ENCODE data around the gene SLC9A7. TPM values are rescaled to one million over a fixed set of nuclear protein-coding genes. Genes with fewer than 3 reads are reported as not detected.
A peak's percentile ranks its signal among the peaks of the same experiment; 100 is the strongest.

Gene SLC9A7
- total RNA-seq, 1 donor from 2014 or later, result 7.9 TPM

GRCh38 chrX:46662188-46662958 is 96.5 kb downstream of the SLC9A7 start:
- no peaks in the 10 kb centered on the region for H3K4me1 ChIP-seq
- TF ChIP-seq CTCF (IDR thresholded peaks at IDR 0.05), result no peak
- no peak overlapping the region for H3K4me3 ChIP-seq
- intact Hi-C loops (cut with DNase I), result no loop called here
- DNase-seq (no peak), ATAC-seq (no peak)
- no peaks in the 10 kb centered on the region for H3K36me3 ChIP-seq
- no peaks in the 10 kb centered on the region for H3K9me3 ChIP-seq
- H3K27me3 ChIP-seq (ENCODE audit: low read depth), result no peaks in the 10 kb centered on the region
- H3K27ac ChIP-seq, result no peak overlapping the region

DNA sequence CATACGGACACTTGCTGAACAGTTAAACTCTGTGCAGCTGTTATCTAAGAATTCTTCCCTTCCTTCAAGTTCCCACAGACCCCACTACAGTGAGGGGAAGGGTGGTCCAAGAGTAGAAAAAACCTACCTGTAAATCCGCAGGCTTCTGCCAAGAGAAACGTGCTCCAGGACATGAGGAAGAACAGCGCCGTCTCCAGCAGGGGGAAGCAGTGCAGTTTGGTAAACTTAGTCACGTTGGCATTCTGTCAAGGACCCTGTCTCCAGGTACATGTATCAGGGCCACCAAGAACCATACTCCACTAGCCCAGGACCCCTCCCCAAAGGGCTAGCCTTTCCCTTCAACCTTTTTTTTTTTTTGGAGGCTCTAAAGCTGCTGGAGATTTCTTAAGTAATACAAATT is 105.4 kb downstream of the SLC9A7 start:
- intact Hi-C loops (cut with DNase I), result no loop called here
- DNase-seq (peak; percentile 41), ATAC-seq (no peak)
- Histone ChIP-seq H3K4me1 (peaks cover 18% of the 10 kb centered on the region), H3K9me3 (no peaks in the 10 kb centered on the region), H3K4me3 (no peak overlapping the region), H3K27ac (no peak overlapping the region), H3K27me3 (ENCODE audit: low read depth) (no peaks in the 10 kb centered on the region), H3K36me3 (no peaks in the 10 kb centered on the region)
- TF ChIP-seq CTCF (IDR thresholded peaks at IDR 0.05), result peak; percentile 28

DNA sequence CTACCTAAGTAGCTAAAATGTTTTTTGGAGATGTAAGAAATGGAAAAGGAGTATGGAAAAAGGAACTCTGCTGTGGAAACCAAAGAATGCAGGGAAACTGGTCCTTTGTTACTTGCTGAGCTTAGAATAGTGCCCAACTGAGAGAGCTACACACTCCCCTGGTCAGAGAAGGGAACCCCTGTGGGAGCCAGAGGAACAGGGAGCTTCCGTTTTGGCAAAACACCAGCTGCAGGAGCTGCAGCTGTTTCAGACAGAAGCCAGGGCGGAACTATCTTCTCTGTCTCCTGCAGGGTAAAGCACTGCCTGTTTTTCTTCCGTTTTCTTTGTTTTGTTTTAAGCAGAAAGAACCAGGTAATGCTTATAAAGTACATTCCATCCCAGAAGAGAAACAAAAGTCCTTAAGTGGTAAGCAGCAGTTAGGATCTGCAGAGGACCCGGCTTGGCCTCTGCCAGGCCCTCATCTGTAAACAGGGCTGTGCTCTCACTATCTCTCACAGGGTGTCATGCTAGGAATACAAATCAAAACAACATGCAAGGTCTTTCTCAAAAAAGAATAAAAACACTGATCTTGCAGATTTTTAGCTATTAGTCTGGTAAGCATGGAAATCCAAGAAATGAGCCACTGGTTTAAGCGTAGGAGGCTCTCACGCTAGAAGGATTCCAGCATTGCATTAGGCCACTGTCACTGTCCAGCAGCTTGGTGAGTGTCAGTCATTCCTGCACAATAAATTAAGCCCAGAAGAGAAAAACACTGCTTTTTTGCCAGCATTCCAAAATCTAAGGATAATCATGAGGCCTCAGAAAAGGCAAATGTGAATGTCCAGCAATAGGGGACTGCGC is 109.3 kb downstream of the SLC9A7 start:
- ATAC-seq (peak in 1 of 2 donors; percentile 50), DNase-seq (peak; percentile 49)
- Histone ChIP-seq H3K27me3 (ENCODE audit: low read depth) (no peaks in the 10 kb centered on the region), H3K36me3 (no peaks in the 10 kb centered on the region), H3K9me3 (no peaks in the 10 kb centered on the region), H3K4me1 (peaks cover 18% of the 10 kb centered on the region), H3K27ac (no peak overlapping the region), H3K4me3 (no peak overlapping the region)
- intact Hi-C loops (cut with DNase I), result no loop called here
- no peak for TF ChIP-seq CTCF (IDR thresholded peaks at IDR 0.05)

GRCh38 chrX:46648660-46649059 is 110.3 kb downstream of the SLC9A7 start:
- Histone ChIP-seq H3K4me1 (peaks cover 18% of the 10 kb centered on the region), H3K9me3 (no peaks in the 10 kb centered on the region), H3K4me3 (no peak overlapping the region), H3K27me3 (ENCODE audit: low read depth) (no peaks in the 10 kb centered on the region), H3K36me3 (no peaks in the 10 kb centered on the region), H3K27ac (no peak overlapping the region)
- ATAC-seq (no peak), DNase-seq (no peak)
- TF ChIP-seq CTCF (IDR thresholded peaks at IDR 0.05), result no peak
- intact Hi-C loops (cut with DNase I), result no loop called here

- TF ChIP-seq CTCF (IDR thresholded peaks at IDR 0.05), result no peak
- intact Hi-C loops (cut with DNase I), result no loop called here
- Histone ChIP-seq H3K9me3 (no peaks in the 10 kb centered on the region), H3K27me3 (ENCODE audit: low read depth) (no peaks in the 10 kb centered on the region), H3K4me1 (peaks cover 18% of the 10 kb centered on the region), H3K36me3 (no peaks in the 10 kb centered on the region), H3K27ac (no peak overlapping the region), H3K4me3 (no peak overlapping the region)
- no peak for DNase-seq
- ATAC-seq, result no peak
Observed at GRCh38 chrX:46647251-46647650, 111.7 kb downstream of the SLC9A7 start.
